Right lobe of liver (tissue), 4 donors: Measurements from ENCODE around the gene CCR3.

Source experiments
- CTCF ChIP-seq, 4 donors: fragments of 200-600 bp in 3 of 4; fragments of 450-650 bp in 1 of 4; IDR thresholded peaks; one replicate each; pipeline versions ENCODE4 v1.5.1 to v1.8.0; 2016 to 2022; ENCODE audit warnings: antibody characterized with exemption in 4 of 4, mild to moderate bottlenecking in 2 of 4
- POLR2A ChIP-seq: fragments of 450-650 bp; IDR thresholded peaks from one replicate; pipeline ENCODE4 v1.6.1; 2017; ENCODE audit warnings: antibody characterized with exemption, mild to moderate bottlenecking
- donor health status: DM: no; HTN: no; CAD: no.
- donor health status: DM: no; HTN: no; CAD: no.
- donor health status: DM: no; HTN: yes; CAD: no.

- TF ChIP-seq CTCF (IDR thresholded peaks at IDR 0.05) (no peak), POLR2A (no peak)
Observed at GRCh38 chr3:46270474-46270873, 28.2 kb downstream of the CCR3 start.
